Activated CD4-positive, CD25-positive, alpha-beta regulatory T cell treated with anti-CD3 and anti-CD28 coated beads, Interleukin-2, amount 50 U/mL, for 16 hours (primary cell): ENCODE results near the gene LNPEP.

ENCODE experiments used
- DNase-seq: peaks from one replicate; pipeline ENCODE4 v3.0.0-alpha.2; 2020; ENCODE audit warnings: low read depth, low spot score

LNPEP gene

DNA sequence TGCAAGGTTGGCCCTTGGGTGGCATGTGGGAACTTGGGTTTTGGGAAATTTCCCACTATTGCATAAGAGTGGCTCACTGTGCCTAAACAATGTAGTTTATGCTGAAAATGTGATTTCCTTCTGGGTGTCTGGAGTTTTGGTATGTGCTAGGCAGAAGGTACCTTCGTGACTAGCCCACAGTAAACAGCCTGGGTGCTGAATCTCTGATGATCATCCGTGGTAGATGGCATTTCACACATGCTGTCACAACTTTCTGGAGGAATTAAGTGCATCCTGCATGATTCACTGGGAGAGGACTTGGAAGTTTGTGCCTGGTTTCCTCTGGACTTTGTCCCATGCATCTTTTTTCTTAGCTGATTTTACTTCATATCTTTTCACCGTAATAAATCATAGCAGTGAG lies 64.5 kb downstream of the LNPEP start:
- DNase-seq = no peak

DNA sequence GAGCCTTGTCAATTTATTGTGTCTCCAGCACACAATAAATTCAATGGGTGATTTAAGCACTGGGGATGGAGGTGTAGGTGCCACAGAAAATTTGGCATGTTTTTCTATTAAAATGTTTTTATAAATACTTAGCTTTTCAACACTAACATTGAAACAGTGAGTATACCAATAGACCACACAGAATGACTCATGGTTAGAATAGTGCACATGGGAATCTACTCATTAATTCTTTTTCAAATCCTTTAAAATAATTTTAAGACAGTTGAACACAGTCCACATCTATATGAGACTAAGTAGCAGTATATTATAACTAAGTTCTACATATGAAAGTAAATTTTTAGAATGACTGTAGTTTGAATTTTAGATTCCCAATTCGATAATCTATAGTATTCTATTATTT lies 67.1 kb downstream of the LNPEP start:
- no peak for DNase-seq

DNA sequence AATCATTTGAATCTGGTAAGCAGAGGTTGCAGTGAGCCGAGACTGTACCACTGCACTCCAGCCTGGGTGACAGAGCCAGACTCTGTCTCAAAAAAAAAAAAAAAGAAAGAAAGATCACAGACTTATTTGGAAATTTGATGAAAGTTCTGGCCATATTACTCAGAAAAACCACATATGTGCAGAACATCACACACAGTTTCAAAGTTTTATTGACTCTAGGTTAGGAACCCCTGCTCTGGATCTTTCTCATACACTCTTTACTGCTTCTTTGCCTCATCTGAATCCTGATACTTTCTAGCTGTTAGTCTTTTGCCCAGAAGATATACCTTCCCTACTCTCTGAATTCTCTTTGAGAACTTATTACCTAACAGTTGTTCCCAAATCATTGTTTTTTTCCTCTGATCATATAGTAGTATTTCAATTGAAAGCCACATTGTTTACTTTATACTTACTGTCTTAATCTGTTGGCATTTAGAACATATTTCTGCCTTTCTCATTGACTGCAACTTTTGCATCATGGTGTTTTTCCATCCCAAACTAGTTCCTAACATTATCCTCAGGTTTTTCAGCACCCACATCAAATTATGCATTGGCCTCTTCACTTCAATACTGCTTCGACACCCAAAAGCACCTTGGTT lies 68.7 kb downstream of the LNPEP start:
- no peak for DNase-seq

DNA sequence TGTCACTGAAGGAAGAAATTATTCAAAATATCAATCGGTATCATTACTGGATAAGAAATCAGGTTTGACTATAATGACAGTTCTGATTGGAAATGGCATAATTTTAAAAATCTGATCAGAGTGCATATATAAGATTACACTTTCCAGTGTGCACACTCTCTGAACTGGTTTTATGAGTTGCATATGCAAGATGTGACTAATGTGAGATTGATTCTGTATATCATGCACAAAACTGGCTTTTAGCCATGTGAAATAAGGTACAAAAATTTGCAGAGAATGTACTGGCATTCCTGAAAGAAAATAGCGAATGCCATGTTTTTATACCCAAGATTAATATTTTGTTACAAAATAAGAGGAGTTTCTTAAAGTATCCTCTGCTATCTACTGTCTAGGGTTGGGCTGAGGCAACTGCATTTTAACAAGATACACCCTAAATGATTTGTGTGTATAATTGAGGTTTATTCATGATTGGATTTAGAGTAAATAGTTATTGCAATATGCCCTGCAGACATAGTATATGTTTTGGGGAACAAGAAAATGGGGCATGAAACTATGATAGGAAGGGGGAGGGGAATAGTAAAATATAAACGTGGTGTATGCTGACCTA lies 70.7 kb downstream of the LNPEP start:
- no peak for DNase-seq

DNA sequence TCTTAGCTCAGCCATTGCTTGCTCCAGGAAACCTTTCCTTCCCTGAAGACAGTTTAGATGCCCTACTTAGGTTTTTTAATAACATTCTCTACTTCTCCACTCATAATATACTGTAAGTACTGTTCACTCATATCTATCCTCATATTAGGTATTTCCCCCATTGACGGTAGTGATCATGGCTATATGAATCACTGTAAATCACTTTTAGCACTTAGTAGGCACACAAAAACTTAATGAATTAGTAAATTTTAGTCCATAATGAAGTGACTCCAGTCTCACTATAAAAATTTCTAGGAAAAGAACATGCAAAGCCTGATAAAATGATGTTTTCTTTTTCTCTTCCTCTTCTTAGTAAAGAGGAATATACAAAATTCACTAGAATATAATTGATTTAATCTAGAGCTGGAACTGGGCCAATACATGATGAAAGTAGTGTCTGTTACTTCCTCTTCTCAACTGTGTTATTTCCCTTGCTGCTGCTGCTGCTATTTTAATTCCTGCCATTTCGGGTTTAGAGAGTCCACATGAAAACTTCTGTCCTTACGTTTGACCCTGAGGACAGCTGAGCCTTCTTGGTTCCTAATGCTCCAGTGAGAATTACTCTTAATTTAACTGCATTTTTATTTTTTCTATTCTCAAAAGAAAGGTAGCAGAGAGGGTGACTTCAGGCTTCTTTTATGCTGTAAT lies 73.5 kb downstream of the LNPEP start:
- DNase-seq = no peak

DNA sequence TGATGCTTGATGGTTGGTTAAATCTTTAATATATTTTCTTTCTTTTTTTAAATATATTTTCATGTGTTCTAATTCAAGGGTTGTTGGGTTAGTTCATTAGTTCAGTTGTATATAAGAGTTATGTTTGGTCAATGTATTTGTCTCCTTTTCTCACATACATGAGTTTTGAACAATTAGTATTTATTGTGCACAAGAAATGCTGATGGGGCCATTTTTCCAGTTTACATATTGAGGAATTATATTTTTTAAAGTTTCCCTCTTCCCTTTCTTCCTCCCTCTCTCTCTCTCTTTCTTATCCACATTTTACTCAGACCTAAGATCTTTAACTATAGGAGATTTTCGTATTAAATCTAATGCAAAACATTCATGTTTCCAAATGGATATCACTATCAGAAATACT lies 74.0 kb downstream of the LNPEP start:
- no peak for DNase-seq

DNA sequence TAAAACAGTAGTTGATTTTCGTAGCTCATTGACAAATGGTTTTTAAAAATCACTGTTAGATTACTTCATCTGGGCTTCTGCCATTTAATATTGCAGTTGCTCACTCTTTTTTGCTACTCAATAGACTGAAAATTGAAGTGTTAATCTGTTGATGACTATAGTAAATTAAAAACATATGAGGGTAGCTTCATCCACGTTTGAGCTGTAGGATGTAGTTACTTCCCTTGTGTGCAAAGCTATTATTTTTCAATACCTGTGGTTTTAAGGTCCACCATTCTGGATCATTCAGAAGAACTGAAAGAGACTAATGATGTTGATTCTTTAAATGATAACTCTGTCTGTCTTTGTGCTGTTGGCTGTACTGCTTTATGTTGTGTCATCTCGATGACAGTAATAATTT lies 74.7 kb downstream of the LNPEP start:
- no peak for DNase-seq

DNA sequence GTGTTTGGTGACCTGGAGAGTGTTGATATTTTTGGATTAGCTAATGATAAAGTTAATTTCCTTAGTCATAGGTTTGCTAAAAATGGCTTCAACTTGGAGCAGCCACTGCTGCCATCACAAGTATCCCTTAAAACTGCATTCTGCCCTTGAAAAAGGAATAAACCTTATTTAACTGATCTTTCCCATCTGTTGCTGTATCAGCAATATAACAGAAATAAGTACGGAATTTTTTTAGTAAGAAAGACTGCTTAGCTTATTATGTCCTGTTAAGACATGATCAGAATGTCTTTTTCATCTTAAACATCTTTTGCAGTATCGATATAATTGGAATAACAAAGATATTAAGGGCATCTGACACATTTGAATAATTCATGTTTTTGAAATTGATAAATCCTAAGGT lies 75.7 kb downstream of the LNPEP start:
- no peak for DNase-seq

DNA sequence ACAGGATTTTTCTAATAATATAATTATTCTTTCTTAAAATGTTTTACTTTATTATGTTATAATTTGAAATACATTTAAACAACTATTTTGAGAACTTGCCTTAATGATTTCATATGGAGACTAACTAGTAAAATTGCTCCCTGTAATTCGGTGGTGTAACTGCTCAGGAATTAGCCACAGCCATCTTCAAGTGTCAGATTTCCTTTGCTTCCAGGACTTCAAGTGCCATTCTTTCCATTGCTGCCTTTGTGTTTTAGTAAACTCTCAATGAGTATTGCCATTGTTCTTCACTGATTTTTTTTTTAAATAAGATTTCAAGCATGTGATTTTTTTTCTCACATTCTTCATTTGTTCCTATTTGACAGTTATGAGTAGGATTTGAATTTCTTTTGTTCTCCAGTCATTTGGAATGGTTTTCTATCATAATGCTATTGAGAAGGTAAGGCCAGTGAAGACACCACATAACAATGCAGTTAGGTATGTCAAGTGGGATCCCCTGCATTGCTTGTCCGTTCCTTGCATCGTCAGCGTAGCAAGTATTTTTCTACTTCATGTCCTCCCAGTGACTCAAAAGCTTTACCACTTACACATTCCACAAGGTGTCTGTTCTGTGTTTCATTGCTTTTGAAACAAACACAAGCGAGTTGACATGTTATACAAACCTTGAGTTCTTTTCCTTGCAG lies 83.7 kb downstream of the LNPEP start:
- DNase-seq = no peak

DNA sequence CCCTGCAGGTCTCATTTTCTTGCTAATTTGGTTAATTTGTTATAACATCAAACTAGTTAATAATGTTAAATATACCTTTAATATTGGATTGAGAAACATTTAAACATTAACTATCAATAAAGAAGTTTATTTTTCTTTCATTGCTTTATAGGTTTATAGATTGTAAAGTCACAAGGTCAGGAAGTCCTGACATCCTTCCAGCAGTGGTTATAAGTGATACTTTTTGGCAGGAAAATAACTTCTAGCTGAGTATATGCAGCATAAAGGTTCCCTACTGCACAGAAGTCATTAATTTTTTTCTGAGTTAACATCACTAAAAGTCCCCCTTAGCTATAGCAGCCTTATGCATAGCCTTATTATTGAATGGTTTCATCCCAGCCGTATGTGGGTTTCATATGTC lies 85.5 kb downstream of the LNPEP start:
- DNase-seq = no peak

DNA sequence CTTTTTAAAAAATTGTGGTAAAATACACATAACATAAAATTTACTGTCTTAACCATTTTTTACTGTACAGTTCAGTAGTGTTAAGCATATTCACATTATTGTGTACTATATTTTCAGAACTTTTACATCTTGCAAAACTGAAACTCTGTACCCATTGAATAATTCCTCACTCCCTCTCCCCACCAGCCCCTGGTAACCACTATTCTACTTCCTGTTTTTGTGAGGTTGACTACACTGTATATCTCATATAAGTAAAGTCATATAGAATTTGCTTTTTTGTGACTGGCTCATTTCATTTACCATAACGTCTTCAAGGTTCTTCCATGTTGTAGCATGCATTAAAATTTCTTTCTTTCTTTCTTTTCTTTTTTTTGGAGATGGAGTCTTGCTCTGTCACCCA lies 87.0 kb downstream of the LNPEP start:
- no peak for DNase-seq

DNA sequence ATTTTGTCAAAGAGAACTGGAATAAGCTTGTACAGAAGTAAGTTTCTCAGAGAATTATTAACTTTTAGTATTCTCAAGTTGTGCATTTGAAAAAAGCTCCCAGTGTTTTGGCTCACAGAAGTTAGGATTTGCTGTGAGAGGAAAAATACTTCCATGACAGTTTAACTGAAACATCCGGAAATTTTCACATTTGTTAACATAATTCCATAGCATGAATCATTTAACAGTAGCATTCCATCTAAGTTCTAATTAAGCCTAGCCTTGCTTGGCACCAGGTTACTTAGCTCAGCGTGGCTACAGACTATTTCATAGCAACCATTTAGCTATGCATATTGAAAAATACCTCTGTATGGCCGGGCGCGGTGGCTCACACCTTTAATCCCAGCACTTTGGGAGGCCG lies 90.8 kb downstream of the LNPEP start:
- DNase-seq = no peak

DNA sequence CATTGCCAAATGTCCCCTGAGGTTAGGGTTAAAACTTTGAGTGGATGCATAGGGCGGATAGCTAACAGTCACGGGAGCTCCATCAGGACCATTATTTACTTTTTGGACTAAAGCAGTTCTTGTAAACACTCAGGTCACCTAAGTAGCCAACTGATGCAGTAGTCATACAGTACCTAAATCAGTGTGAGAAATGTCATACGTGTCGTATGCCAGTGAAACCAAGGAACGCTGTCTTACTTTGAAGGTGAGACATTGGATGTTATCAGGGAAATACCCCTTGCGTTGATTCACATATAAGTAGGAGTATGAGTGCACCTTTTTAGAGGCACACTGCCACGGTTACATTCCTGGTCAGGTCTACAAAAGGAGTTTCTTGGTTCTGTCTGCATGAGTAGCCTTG lies 101.9 kb downstream of the LNPEP start:
- no peak for DNase-seq

DNA sequence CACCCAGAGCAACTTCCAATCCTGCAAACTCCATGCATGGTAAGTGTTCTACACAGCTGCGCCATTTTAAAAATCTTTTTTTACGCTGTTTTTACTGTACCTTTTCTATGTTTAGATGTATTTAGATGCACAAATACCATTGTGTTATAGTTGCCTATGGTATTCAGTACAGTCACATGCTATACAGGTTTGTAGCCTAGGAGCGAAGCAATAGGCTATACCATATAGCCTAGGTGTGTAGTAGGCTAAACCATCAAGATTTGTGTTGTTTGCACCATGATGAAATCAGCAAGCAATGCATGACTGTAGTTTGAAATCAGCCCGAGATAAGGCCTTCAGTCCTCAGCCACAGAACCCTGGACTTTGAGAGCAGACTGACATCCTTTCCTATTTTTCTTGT lies 105.4 kb downstream of the LNPEP start:
- no peak for DNase-seq

DNA sequence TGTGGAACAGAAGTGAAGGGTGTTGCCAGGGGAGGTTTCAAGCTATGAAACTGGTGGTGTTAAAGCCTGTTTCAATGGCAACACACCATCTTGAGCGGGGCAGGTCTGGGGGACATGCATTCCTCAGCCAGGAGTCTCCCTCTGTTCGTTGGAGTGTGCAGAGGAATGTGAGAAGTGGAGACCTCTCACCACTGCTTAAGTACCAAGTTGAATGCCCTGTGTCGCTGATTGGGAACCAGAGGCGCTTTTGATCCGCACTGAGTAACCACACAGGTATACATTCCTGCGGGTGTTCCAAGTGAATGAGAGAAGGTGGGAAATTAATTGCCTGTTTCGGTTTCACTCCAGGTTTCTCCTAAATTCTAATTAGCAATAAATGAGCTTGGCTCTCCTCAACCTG lies 107.1 kb downstream of the LNPEP start:
- no peak for DNase-seq

DNA sequence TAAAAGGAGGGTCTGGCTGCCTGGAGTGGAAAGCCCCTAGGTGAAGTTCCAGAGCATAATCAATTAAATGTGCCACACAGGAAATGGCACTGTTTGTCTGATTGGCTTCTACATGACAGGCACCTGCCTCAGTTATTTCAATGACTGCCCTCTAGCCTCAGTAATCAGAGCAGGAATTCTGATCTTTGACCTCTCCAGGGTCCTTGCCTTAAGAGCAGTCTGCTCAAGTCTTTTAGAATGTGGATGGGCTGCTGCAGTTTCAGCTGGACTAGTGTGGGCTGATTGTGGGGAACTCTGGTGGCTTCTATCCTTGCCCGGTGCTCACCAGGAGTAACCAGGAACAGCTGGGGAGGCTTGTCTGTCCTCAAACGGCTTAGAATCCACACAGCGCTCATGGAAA lies 107.6 kb downstream of the LNPEP start:
- no peak for DNase-seq

DNA sequence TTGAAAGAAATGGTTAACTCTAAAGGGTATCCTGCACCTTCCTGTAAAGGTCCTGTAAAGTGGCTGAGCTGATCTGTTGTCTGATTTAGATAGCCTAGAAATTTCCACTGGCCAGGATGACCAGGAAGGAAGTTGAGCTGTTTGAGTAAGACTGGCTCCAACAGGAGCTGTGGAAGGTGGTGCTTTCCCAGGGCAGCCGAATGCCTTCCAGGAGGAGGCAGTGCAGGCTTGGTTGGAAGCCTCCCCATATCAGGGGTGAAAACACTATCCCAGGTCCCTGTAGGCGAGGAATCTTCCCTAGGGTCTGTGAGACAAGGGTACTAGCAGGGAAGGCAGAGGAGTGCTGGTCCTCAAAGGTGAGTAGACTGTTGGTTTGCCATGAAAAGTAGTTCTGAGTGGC lies 108.2 kb downstream of the LNPEP start:
- DNase-seq = no peak

DNA sequence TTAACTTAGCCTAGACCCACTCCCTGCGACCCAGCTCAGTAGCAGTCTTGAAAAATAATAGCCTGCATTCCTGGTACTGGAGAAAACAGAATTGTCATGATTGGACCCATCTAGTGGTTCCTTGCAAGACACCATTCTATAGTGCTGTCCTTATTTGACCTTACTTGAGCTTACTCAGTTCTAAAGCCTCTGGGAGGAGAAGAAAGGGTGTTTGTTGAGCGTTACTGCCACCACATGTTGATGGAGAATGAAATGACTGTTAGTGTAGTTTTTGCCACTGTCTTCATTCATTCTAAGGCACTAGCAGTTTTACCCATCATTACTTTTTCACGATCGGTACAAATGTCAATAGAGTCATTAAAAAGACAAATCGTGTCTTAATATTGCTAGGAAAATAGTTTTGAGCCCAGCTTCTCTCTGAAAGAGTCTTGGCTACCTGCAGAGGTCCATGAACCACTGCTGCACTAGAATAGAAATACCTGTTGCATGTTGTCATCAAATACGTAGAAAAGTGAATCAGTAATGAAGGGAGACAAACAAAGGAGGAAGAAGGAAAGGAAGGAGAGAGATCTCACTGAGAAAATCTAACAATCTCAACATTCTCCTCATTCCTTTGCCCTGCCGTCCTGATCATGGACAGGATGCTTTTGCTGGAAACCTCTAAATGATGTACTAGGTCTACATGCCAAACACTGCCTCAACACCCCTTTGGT lies 110.5 kb downstream of the LNPEP start:
- no peak for DNase-seq

DNA sequence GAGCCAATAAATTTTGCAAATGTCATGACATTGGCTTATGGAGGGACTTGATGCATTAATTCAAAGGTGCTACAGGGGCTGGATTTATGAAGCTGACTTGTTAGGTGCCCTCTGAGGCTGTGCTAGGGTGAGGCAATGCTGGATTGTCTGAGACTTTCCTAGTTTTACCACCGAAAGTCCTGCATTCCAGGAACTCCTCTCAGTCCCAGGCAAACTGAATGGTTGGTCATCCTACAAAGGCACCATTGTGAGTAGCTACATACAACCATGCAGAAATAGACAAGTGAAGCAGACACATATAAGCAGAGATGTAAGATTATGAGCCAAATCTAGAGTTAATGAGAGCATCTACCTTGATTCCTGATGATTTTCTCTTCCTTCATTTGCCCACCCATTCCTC lies 111.2 kb downstream of the LNPEP start:
- no peak for DNase-seq

DNA sequence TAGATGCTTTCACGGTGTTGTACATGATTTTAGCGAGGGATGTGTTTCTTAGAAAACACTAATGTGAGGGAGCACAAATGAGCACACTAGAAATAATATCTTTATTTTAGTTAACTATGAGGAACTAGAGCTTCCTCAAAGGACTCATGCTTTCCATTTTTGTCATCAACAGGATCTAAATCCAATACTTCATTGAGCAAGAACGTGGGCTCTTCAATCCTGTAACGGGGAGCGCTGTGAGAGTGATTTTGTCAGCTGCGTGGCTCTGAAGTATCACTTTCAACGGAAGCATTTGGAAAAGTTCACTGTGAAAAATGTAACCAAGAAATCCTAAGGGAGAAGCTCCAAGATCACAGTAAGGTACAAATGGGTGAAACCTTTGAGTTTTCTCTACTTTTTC lies 113.3 kb downstream of the LNPEP start:
- DNase-seq = no peak

DNA sequence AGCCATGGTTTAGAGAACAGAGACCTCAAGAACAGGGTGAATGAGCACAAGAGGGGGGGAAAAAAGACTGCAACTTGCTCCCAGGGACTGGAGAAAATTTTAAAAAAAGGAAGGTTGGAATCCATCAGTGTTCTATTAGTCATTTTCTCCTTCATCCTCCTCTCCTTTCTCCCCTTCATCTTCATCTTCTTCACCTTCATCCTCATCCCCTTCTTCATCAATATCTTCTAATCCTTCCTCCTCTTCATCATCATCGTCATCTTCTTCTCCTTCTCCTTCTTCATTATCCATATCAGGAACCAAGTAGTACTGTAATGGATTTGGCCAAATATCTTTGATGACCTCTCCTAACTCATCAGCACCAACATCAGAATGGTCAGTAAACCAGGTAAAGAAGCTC lies 120.4 kb downstream of the LNPEP start:
- no peak for DNase-seq

DNA sequence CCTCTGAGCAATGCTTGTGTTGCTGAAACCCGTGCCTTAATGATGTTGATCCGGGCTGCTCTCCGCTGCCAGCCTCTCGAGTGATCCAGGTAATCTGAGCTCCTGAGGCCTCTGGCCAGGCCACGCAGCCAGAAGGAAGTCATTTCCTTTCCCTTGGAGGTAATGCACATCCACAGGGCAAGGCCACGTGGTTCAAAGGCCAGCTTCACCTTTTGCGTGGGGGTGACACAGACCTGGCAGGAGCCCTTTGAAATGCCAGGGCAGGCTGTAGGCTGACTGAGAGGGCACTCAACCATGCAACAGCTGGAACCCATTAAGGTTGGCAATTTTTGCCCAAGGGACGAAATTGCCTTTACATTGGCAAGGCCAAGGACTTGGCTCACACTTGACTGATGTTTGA lies 126.2 kb downstream of the LNPEP start:
- DNase-seq = no peak
